GM18505 (cell line): Measurements from ENCODE around the gene ANKH.
A peak's percentile ranks its signal among the peaks of the same experiment; 100 is the strongest.

Experiments
- ATAC-seq: cut with Tn5 transposase; IDR thresholded peaks from one replicate; pipeline ENCODE4 v1.9.1; 2021; ENCODE audit not compliant: unreplicated experiment
- POLR2A ChIP-seq: IDR thresholded peaks from 4 replicates; pipeline ENCODE4 v1.6.1; 2011; ENCODE audit warnings: borderline replicate concordance; ENCODE audit not compliant: insufficient read depth, insufficient read length; ENCODE audit errors: extremely low read depth

Gene ANKH

GRCh38 chr5:14876095-14876494 is 4.5 kb upstream of the ANKH start:
- no peak for ATAC-seq
- TF ChIP-seq POLR2A, result no peak

DNA sequence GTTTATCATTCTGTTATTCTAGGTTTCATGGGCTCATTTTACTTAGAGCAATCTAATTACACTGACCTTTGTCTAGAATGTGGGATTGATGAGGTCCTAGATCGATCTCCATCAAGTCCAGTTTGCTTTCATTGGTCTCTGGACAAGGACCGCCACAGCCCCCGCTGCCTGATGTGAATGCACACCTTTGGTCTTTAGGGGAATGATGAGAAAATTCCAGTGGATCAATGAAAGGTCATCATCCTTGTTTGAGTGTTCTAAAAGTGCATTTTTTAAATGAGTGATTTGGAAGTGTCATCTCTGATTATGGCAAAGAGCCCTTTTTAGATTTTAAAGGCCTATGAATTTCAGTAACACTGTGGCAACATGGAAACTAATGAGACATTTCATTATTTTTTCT is 2.2 kb upstream of the ANKH start:
- no peak for ATAC-seq
- TF ChIP-seq POLR2A, result no peak

GRCh38 chr5:14873093-14873492 is 1.5 kb upstream of the ANKH start:
- ATAC-seq, result no peak
- TF ChIP-seq POLR2A, result no peak

- TF ChIP-seq POLR2A, result no peak
- peak; percentile 35 for ATAC-seq
These were observed 752 bp upstream of the ANKH start for GRCh38 chr5:14872070-14872989.

- no peak for TF ChIP-seq POLR2A
- ATAC-seq, result no peak
These were observed 1.0 kb downstream of the ANKH start for GRCh38 chr5:14870337-14871213.

DNA sequence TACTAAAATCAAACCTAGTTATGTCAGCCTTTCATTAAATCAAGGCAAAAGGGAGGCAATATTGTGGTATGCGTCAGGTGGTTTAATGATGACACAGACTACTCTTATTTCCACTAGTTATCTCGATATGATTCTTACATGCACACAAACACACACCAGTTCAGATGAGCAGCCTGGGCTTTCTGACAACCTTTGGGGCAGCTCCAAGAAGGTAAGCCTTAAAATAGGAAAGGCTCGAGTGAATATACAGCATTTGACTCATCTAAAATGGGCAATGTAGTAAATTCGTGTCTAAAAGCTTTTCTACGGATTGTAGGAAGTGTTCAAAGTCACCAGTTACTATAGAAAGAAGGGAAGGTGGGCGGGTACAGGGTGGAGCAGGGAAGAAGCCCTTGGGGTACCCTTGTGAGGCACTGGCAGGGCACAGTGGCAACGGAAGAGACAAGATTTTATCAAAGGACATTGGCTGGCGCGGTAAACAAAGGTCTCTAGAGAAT is 1.9 kb downstream of the ANKH start:
- ATAC-seq, result no peak
- no peak for TF ChIP-seq POLR2A

GRCh38 chr5:14869233-14869632 is 2.3 kb downstream of the ANKH start:
- no peak for ATAC-seq
- TF ChIP-seq POLR2A, result no peak

DNA sequence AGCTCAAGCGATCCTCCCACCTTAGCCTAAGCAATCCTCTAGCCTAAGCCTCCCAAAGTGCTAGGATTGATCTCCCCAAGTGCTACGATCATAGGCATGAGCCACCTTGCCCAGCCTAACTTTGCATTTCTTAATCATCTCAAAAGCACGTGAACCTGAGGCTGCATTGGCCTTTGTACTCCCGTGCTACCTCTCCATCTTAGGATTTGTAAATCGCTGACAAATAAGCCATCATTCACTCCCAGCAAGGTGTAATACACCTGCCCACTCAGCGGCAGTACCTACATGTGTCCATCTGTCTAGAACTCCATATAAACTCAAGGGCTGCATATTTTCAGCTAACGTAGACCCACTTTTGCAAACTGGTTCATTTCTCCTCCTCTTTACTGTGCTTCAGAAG is 2.8 kb downstream of the ANKH start:
- no peak for TF ChIP-seq POLR2A
- ATAC-seq, result no peak

DNA sequence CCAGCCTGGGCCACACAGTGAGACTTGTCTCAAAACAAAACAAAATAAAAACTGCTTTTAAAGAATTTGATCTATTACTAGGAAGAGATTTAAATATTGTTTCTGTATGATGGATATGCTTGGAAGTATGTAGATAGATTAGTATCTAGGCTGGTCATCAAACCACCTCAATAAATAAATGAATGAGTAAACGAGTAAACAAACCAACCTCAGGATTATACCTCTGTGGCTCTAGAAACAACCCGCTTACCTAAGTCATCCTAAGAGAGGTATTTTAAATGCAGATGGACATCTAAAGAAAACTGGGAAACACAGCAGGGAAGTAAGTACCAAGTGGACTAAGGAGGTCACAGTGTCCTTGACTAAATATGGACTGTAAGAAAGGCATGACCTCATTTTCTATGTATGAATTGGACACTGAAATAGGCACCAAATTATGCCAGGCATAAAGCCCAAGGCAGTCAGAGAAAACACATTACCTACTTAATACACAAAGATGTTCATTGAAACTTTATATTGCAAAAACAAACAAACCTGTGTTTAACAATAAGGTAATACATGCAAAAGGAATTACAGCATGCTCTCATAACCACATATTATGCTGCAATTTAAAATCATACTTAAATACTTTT is 7.3 kb downstream of the ANKH start:
- ATAC-seq, result no peak
- TF ChIP-seq POLR2A, result no peak

DNA sequence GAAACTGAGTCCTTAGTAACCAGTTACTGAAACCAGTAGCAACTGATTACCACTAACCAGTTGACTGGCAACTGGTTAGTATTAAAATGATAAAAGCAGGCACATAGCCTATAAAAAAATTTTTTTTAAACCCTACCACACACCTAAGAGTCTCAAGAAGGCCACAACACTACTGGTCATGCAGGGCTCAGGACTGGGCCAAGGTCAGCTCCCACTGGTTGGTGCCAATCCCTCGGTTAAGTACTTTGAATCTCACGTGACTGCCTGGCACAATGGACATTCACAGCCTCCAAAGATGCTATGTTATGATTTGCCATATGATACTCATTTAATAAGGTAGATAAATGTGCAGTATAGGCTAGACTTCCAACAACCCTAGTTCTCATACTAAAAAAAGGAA is 8.5 kb downstream of the ANKH start:
- no peak for ATAC-seq
- no peak for TF ChIP-seq POLR2A

DNA sequence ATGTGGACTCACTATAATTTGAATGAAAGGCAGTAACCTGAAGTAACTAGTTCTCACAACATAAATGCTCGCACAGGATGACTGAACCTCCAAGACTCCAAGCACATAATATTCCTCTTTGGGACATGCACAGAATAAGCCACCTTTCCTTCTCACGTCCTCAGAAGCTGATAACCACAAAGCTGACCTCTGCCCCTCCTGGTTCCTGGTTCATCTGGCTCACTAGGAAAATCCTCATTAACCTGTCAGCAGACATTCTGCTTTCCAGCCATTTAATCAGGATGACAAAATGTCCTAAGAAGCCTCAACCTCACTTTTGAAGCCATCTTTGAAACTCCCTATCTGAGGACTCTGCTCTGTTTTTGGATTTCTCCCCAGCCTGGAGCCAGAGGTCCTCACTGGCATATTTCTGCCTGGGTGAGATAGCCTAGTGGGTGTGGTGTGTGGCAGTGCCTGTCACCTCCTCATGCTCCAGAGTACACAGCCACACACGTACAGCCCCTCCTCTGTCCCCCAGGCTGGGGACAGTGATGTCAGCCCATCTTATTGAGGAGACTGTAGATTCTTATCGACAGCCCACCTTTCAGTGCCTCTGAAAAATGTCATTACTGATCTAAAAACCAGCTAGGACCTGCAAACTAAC is 10.3 kb downstream of the ANKH start:
- ATAC-seq, result no peak
- no peak for TF ChIP-seq POLR2A

DNA sequence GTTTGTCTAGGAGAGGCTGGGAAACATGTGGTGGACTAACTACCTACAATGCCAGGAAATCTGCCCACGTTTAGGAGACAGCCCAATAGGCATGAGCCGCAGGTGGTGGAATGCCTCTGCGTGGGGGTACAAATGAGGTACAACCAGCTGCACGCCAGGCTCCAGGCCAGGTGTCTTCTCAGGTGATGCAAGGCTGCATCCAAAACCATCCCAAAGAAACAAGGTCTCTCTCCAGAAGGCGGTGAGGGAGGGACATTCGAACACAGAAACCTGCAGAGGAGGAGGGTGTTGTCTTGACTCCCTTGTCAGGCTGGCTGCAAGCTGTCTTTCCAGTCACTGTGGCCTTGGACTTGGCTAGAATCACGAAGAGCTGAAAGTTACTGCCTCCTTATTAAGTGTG is 11.6 kb downstream of the ANKH start:
- ATAC-seq, result no peak
- no peak for TF ChIP-seq POLR2A

DNA sequence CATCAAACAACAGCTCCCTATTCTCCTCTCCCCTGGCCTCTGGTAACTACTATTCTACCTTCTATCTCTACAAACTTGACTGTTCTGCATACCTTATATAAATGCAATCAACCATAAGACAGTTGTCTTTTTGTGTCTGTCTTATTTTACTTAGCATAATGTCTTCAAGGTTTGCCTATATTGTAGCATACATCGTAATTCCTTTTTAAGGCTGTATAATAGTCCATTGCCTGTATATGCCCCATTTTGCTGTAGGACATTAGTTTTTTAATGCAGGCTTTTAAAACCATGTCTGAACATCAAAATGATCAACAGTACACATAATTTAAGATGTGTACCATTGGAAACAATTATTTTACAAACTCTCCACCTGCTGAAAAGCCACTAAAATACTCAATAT is 12.4 kb downstream of the ANKH start:
- no peak for TF ChIP-seq POLR2A
- ATAC-seq, result no peak
